Measurements from ENCODE around the gene WDR20. TPM values are rescaled to one million over a fixed set of nuclear protein-coding genes. Genes with fewer than 3 reads are reported as not detected.
"Not testable (repeated sequence)": the region's sequence is repeated elsewhere in the genome, so short reads cannot be mapped to it uniquely, and the experiment has no call there.

WDR20 gene
- total RNA-seq, 2 experiments from 2014 or later: 30.3 to 30.6 TPM

GRCh38 chr14:102154121-102154520 is 14.4 kb downstream of the WDR20 start:
- CTCF ChIA-PET: interaction anchor here (0.8 to 1.0 kb wide), 2 partner anchors 8 to 10 kb away, joined by 3 read pairs; no protein-coding TSS in a partner anchor
- ATAC-seq (no peak), DNase-seq (no peak)
- Mint-ChIP-seq H3K9me3 (ENCODE audit: insufficient read depth) (no peaks in the 10 kb centered on the region), H3K27me3 (ENCODE audit: low read depth) (no peaks in the 10 kb centered on the region), H3K27ac (no peak overlapping the region), H3K36me3 (ENCODE audit: low read depth) (peaks cover 34% of the 10 kb centered on the region), H3K4me1 (ENCODE audit: low read depth) (peaks cover 5% of the 10 kb centered on the region), H3K4me3 (no peak overlapping the region)
- POLR2A ChIA-PET: interaction anchor here (0.6 kb wide), 1 partner anchor 899 kb away, joined by 3 read pairs; no protein-coding TSS in a partner anchor

- H3K27ac Mint-ChIP-seq: no peak overlapping the region
- peaks cover 5% of the 10 kb centered on the region for H3K4me1 Mint-ChIP-seq (ENCODE audit: low read depth)
- DNase-seq (no peak), ATAC-seq (no peak)
- H3K9me3 Mint-ChIP-seq (ENCODE audit: insufficient read depth): no peaks in the 10 kb centered on the region
- POLR2A ChIA-PET: no interaction called here
- H3K4me3 Mint-ChIP-seq: no peak overlapping the region
- no peaks in the 10 kb centered on the region for H3K27me3 Mint-ChIP-seq (ENCODE audit: low read depth)
- CTCF ChIA-PET: interaction anchor here (0.8 kb wide), 1 partner anchor 7 kb away, joined by 3 read pairs; no protein-coding TSS in a partner anchor
- peaks cover 33% of the 10 kb centered on the region for H3K36me3 Mint-ChIP-seq (ENCODE audit: low read depth)
Observed at GRCh38 chr14:102154821-102155549, 15.3 kb downstream of the WDR20 start.

GRCh38 chr14:102157346-102157745 is 17.6 kb downstream of the WDR20 start:
- ChIA-PET POLR2A (no interaction called here), CTCF (no interaction called here)
- peaks cover 23% of the 10 kb centered on the region for H3K36me3 Mint-ChIP-seq (ENCODE audit: low read depth)
- ATAC-seq: no peak
- no peaks in the 10 kb centered on the region for H3K27me3 Mint-ChIP-seq (ENCODE audit: low read depth)
- no peak overlapping the region for H3K27ac Mint-ChIP-seq
- H3K4me1 Mint-ChIP-seq (ENCODE audit: low read depth): peaks cover 5% of the 10 kb centered on the region
- no peaks in the 10 kb centered on the region for H3K9me3 Mint-ChIP-seq (ENCODE audit: insufficient read depth)
- DNase-seq: no peak
- no peak overlapping the region for H3K4me3 Mint-ChIP-seq

GRCh38 chr14:102158797-102159196 is 19.1 kb downstream of the WDR20 start:
- POLR2A ChIA-PET: interaction anchor here (1.5 kb wide), 1 partner anchor 18 kb away, joined by 3 read pairs; no protein-coding TSS in a partner anchor
- Mint-ChIP-seq H3K27ac (no peak overlapping the region), H3K4me3 (no peak overlapping the region), H3K4me1 (ENCODE audit: low read depth) (peaks cover 7% of the 10 kb centered on the region), H3K36me3 (ENCODE audit: low read depth) (peaks cover 18% of the 10 kb centered on the region), H3K9me3 (ENCODE audit: insufficient read depth) (no peaks in the 10 kb centered on the region), H3K27me3 (ENCODE audit: low read depth) (no peaks in the 10 kb centered on the region)
- ATAC-seq (no peak), DNase-seq (no peak)
- CTCF ChIA-PET: no interaction called here

- CTCF ChIA-PET: no interaction called here
- H3K36me3 Mint-ChIP-seq (ENCODE audit: low read depth): peaks cover 27% of the 10 kb centered on the region
- H3K27ac Mint-ChIP-seq: no peak overlapping the region
- ATAC-seq: no peak
- no peak for DNase-seq
- POLR2A ChIA-PET: interaction anchor here (1.5 kb wide), 1 partner anchor 19 kb away, joined by 3 read pairs; no protein-coding TSS in a partner anchor
- no peaks in the 10 kb centered on the region for H3K9me3 Mint-ChIP-seq (ENCODE audit: insufficient read depth)
- H3K4me1 Mint-ChIP-seq (ENCODE audit: low read depth): peaks cover 15% of the 10 kb centered on the region
- H3K4me3 Mint-ChIP-seq: no peak overlapping the region
- H3K27me3 Mint-ChIP-seq (ENCODE audit: low read depth): no peaks in the 10 kb centered on the region
Observed at GRCh38 chr14:102159841-102160240, 20.1 kb downstream of the WDR20 start.

GRCh38 chr14:102162487-102162886 is 22.8 kb downstream of the WDR20 start:
- DNase-seq (no peak), ATAC-seq (no peak)
- Mint-ChIP-seq H3K36me3 (ENCODE audit: low read depth) (peaks cover 30% of the 10 kb centered on the region), H3K27me3 (ENCODE audit: low read depth) (no peaks in the 10 kb centered on the region), H3K27ac (no peak overlapping the region), H3K9me3 (ENCODE audit: insufficient read depth) (no peaks in the 10 kb centered on the region), H3K4me3 (no peak overlapping the region), H3K4me1 (ENCODE audit: low read depth) (peaks cover 19% of the 10 kb centered on the region)
- ChIA-PET CTCF (interaction anchor here (0.6 kb wide), 1 partner anchor 35 kb away, joined by 3 read pairs; no protein-coding TSS in a partner anchor), POLR2A (no interaction called here)

- no peaks in the 10 kb centered on the region for H3K9me3 Mint-ChIP-seq (ENCODE audit: insufficient read depth)
- no peak overlapping the region for H3K27ac Mint-ChIP-seq
- H3K4me1 Mint-ChIP-seq (ENCODE audit: low read depth): peaks cover 14% of the 10 kb centered on the region
- DNase-seq: no peak
- no peak for ATAC-seq
- ChIA-PET CTCF (no interaction called here), POLR2A (interaction anchor here (0.6 kb wide), 1 partner anchor 216 kb away, joined by 3 read pairs; no protein-coding TSS in a partner anchor)
- peaks cover 26% of the 10 kb centered on the region for H3K36me3 Mint-ChIP-seq (ENCODE audit: low read depth)
- H3K27me3 Mint-ChIP-seq (ENCODE audit: low read depth): no peaks in the 10 kb centered on the region
- no peak overlapping the region for H3K4me3 Mint-ChIP-seq
Observed at GRCh38 chr14:102164241-102164641, 24.5 kb downstream of the WDR20 start.

- CTCF ChIA-PET: interaction anchor here (0.7 kb wide), 1 partner anchor 492 kb away, joined by 3 read pairs; no protein-coding TSS in a partner anchor
- Mint-ChIP-seq H3K4me1 (ENCODE audit: low read depth) (peaks cover 14% of the 10 kb centered on the region), H3K27me3 (ENCODE audit: low read depth) (no peaks in the 10 kb centered on the region), H3K9me3 (ENCODE audit: insufficient read depth) (no peaks in the 10 kb centered on the region), H3K4me3 (no peak overlapping the region), H3K27ac (no peak overlapping the region), H3K36me3 (ENCODE audit: low read depth) (peaks cover 28% of the 10 kb centered on the region)
- POLR2A ChIA-PET: interaction anchor here (0.6 kb wide), 1 partner anchor 216 kb away, joined by 3 read pairs; no protein-coding TSS in a partner anchor
- no peak for DNase-seq
- ATAC-seq: no peak
Observed at GRCh38 chr14:102164965-102165364, 25.3 kb downstream of the WDR20 start.

- Mint-ChIP-seq H3K4me1 (ENCODE audit: low read depth) (peaks cover 3% of the 10 kb centered on the region), H3K9me3 (ENCODE audit: insufficient read depth) (no peaks in the 10 kb centered on the region), H3K4me3 (no peak overlapping the region), H3K27ac (no peak overlapping the region), H3K36me3 (ENCODE audit: low read depth) (peaks cover 13% of the 10 kb centered on the region), H3K27me3 (ENCODE audit: low read depth) (no peaks in the 10 kb centered on the region)
- POLR2A ChIA-PET: no interaction called here
- DNase-seq (no peak), ATAC-seq (no peak)
- CTCF ChIA-PET: no interaction called here
Observed at GRCh38 chr14:102170061-102170460, 30.4 kb downstream of the WDR20 start.

- ATAC-seq (no peak), DNase-seq (no peak)
- no peaks in the 10 kb centered on the region for H3K9me3 Mint-ChIP-seq (ENCODE audit: insufficient read depth)
- no peaks in the 10 kb centered on the region for H3K27me3 Mint-ChIP-seq (ENCODE audit: low read depth)
- no peak overlapping the region for H3K4me3 Mint-ChIP-seq
- no peak overlapping the region for H3K27ac Mint-ChIP-seq
- CTCF ChIA-PET: interaction anchor here (1.2 kb wide), 1 partner anchor 75 kb away, joined by 4 read pairs; no protein-coding TSS in a partner anchor
- POLR2A ChIA-PET: no interaction called here
- H3K36me3 Mint-ChIP-seq (ENCODE audit: low read depth): peaks cover 19% of the 10 kb centered on the region
- peaks cover 9% of the 10 kb centered on the region for H3K4me1 Mint-ChIP-seq (ENCODE audit: low read depth)
Observed at GRCh38 chr14:102171173-102172020, 31.7 kb downstream of the WDR20 start.

GRCh38 chr14:102172021-102172272 is 32.2 kb downstream of the WDR20 start:
- H3K36me3 Mint-ChIP-seq (ENCODE audit: low read depth): peaks cover 18% of the 10 kb centered on the region
- H3K4me1 Mint-ChIP-seq (ENCODE audit: low read depth); DNase-seq; H3K9me3 Mint-ChIP-seq (ENCODE audit: insufficient read depth); ATAC-seq; POLR2A ChIA-PET; H3K4me3 Mint-ChIP-seq; H3K27ac Mint-ChIP-seq; H3K27me3 Mint-ChIP-seq (ENCODE audit: low read depth): not testable (repeated sequence)
- CTCF ChIA-PET: interaction anchor here (1.2 kb wide), 1 partner anchor 76 kb away, joined by 4 read pairs; no protein-coding TSS in a partner anchor

GRCh38 chr14:102172721-102173120 is 33.0 kb downstream of the WDR20 start:
- H3K27me3 Mint-ChIP-seq (ENCODE audit: low read depth); DNase-seq; H3K9me3 Mint-ChIP-seq (ENCODE audit: insufficient read depth); H3K27ac Mint-ChIP-seq; POLR2A ChIA-PET; H3K4me1 Mint-ChIP-seq (ENCODE audit: low read depth); H3K4me3 Mint-ChIP-seq; CTCF ChIA-PET; ATAC-seq: not testable (repeated sequence)
- peaks cover 17% of the 10 kb centered on the region for H3K36me3 Mint-ChIP-seq (ENCODE audit: low read depth)
